ENCODE data around the gene UBE2G1. TPM values are rescaled to one million over a fixed set of nuclear protein-coding genes. Genes with fewer than 3 reads are reported as not detected.

Gene UBE2G1
- total and polyA plus RNA-seq, 2 donors from 2014 or later: 26.7 to 50.9 TPM

GRCh38 chr17:4406386-4406785 lies 39.9 kb upstream of the UBE2G1 start:
- Histone ChIP-seq H3K4me3 (ENCODE audit: low read length in 3 of 3) (no peak overlapping the region), H3K36me3 (ENCODE audit: control insufficient read depth in 2 of 3, insufficient read depth in 3 of 3, low read length in 3 of 3) (no peaks in the 10 kb centered on the region), H3K27ac (ENCODE audit: low read depth in 2 of 2, low read length in 2 of 2) (no peak overlapping the region), H3K4me1 (ENCODE audit: control insufficient read depth in 2 of 3, insufficient read depth in 2 of 3, low read depth in 1 of 3, low read length in 3 of 3) (no peaks in the 10 kb centered on the region), H3K9ac (ENCODE audit: low read length in 3 of 3) (no peak overlapping the region), H3K9me3 (ENCODE audit: control insufficient read depth in 2 of 3, insufficient read depth in 1 of 3, low read length in 3 of 3) (no peaks in the 10 kb centered on the region), H3K27me3 (ENCODE audit: control insufficient read depth, insufficient read depth, low read length) (no peaks in the 10 kb centered on the region)
- intact Hi-C loops (cut with DNase I): no loop called here
- no peak for FAIRE-seq
- DNase-seq: no peak
- TF ChIP-seq, protein P1, sequence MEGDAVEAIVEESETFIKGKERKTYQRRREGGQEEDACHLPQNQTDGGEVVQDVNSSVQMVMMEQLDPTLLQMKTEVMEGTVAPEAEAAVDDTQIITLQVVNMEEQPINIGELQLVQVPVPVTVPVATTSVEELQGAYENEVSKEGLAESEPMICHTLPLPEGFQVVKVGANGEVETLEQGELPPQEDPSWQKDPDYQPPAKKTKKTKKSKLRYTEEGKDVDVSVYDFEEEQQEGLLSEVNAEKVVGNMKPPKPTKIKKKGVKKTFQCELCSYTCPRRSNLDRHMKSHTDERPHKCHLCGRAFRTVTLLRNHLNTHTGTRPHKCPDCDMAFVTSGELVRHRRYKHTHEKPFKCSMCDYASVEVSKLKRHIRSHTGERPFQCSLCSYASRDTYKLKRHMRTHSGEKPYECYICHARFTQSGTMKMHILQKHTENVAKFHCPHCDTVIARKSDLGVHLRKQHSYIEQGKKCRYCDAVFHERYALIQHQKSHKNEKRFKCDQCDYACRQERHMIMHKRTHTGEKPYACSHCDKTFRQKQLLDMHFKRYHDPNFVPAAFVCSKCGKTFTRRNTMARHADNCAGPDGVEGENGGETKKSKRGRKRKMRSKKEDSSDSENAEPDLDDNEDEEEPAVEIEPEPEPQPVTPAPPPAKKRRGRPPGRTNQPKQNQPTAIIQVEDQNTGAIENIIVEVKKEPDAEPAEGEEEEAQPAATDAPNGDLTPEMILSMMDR (IDR thresholded peaks at IDR 0.05; ENCODE audit: borderline replicate concordance, extremely low read depth, insufficient read depth): no peak

- H3K9ac ChIP-seq (ENCODE audit: low read length in 3 of 3): no peak overlapping the region
- no peaks in the 10 kb centered on the region for H3K9me3 ChIP-seq (ENCODE audit: control insufficient read depth in 2 of 3, insufficient read depth in 1 of 3, low read length in 3 of 3)
- intact Hi-C loops (cut with DNase I): no loop called here
- H3K27ac ChIP-seq (ENCODE audit: low read depth in 2 of 2, low read length in 2 of 2): no peak overlapping the region
- FAIRE-seq: no peak
- H3K4me1 ChIP-seq (ENCODE audit: control insufficient read depth in 2 of 3, insufficient read depth in 2 of 3, low read depth in 1 of 3, low read length in 3 of 3): no peaks in the 10 kb centered on the region
- H3K36me3 ChIP-seq (ENCODE audit: control insufficient read depth in 2 of 3, insufficient read depth in 3 of 3, low read length in 3 of 3): no peaks in the 10 kb centered on the region
- no peak overlapping the region for H3K4me3 ChIP-seq (ENCODE audit: low read length in 3 of 3)
- no peak for DNase-seq
- no peaks in the 10 kb centered on the region for H3K27me3 ChIP-seq (ENCODE audit: control insufficient read depth, insufficient read depth, low read length)
- TF ChIP-seq, protein P1 (IDR thresholded peaks at IDR 0.05; ENCODE audit: borderline replicate concordance, extremely low read depth, insufficient read depth): no peak
Measured at GRCh38 chr17:4405699-4406098, 39.2 kb upstream of the UBE2G1 start.

DNA sequence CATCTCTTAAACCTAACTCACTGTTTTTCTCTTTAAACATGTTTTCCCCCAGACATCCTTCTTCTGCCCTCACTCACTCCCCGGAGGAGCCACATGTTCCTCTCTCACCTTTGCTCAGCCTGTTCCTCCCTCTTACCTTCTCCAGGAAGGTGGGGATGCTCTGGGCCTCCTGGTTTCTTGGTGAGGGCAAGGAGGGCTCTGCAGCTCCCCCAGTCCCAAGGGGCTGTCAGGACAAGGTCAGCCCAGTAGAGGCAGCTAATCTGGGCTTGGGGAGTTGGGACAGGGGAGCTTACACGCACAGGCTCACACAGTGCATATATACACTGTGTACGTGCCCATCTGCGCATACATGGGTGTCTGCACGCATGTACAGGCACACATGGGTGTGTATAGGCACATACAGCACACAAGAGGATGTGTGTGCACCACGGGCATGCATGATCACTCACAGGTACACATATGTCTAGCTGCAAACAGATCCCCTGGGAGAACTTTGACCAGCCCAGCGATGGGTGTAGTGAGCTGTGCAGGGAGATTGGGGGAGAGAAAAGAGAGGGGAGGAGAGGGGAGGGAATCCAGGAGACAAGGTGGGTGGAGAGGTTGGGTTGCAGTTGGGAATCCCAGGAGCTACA lies 38.7 kb upstream of the UBE2G1 start:
- no peaks in the 10 kb centered on the region for H3K27me3 ChIP-seq (ENCODE audit: control insufficient read depth, insufficient read depth, low read length)
- no peak overlapping the region for H3K4me3 ChIP-seq (ENCODE audit: low read length in 3 of 3)
- DNase-seq: no peak
- no peak overlapping the region for H3K9ac ChIP-seq (ENCODE audit: low read length in 3 of 3)
- FAIRE-seq: no peak
- TF ChIP-seq, protein P1 (IDR thresholded peaks at IDR 0.05; ENCODE audit: borderline replicate concordance, extremely low read depth, insufficient read depth): no peak
- H3K9me3 ChIP-seq (ENCODE audit: control insufficient read depth in 2 of 3, insufficient read depth in 1 of 3, low read length in 3 of 3): no peaks in the 10 kb centered on the region
- no peak overlapping the region for H3K27ac ChIP-seq (ENCODE audit: low read depth in 2 of 2, low read length in 2 of 2)
- no peaks in the 10 kb centered on the region for H3K4me1 ChIP-seq (ENCODE audit: control insufficient read depth in 2 of 3, insufficient read depth in 2 of 3, low read depth in 1 of 3, low read length in 3 of 3)
- intact Hi-C loops (cut with DNase I): no loop called here
- H3K36me3 ChIP-seq (ENCODE audit: control insufficient read depth in 2 of 3, insufficient read depth in 3 of 3, low read length in 3 of 3): no peaks in the 10 kb centered on the region

- no peak for FAIRE-seq
- Histone ChIP-seq H3K4me3 (ENCODE audit: low read length in 3 of 3) (no peak overlapping the region), H3K27ac (ENCODE audit: low read depth in 2 of 2, low read length in 2 of 2) (no peak overlapping the region), H3K9ac (ENCODE audit: low read length in 3 of 3) (no peak overlapping the region), H3K4me1 (ENCODE audit: control insufficient read depth in 2 of 3, insufficient read depth in 2 of 3, low read depth in 1 of 3, low read length in 3 of 3) (no peaks in the 10 kb centered on the region), H3K27me3 (ENCODE audit: control insufficient read depth, insufficient read depth, low read length) (no peaks in the 10 kb centered on the region), H3K36me3 (ENCODE audit: control insufficient read depth in 2 of 3, insufficient read depth in 3 of 3, low read length in 3 of 3) (no peaks in the 10 kb centered on the region), H3K9me3 (ENCODE audit: control insufficient read depth in 2 of 3, insufficient read depth in 1 of 3, low read length in 3 of 3) (no peaks in the 10 kb centered on the region)
- intact Hi-C loops (cut with DNase I): no loop called here
- DNase-seq: no peak
- TF ChIP-seq, protein P1 (IDR thresholded peaks at IDR 0.05; ENCODE audit: borderline replicate concordance, extremely low read depth, insufficient read depth): no peak
Measured at GRCh38 chr17:4397840-4398239, 31.4 kb upstream of the UBE2G1 start.
